ENCODE results near the gene DLL3. TPM values are rescaled to one million over a fixed set of nuclear protein-coding genes. Genes with fewer than 3 reads are reported as not detected.
A peak's percentile ranks its signal among the peaks of the same experiment; 100 is the strongest.

DLL3 gene
- total RNA-seq, 1 experiment from 2014 or later: 0.17 TPM

DNA sequence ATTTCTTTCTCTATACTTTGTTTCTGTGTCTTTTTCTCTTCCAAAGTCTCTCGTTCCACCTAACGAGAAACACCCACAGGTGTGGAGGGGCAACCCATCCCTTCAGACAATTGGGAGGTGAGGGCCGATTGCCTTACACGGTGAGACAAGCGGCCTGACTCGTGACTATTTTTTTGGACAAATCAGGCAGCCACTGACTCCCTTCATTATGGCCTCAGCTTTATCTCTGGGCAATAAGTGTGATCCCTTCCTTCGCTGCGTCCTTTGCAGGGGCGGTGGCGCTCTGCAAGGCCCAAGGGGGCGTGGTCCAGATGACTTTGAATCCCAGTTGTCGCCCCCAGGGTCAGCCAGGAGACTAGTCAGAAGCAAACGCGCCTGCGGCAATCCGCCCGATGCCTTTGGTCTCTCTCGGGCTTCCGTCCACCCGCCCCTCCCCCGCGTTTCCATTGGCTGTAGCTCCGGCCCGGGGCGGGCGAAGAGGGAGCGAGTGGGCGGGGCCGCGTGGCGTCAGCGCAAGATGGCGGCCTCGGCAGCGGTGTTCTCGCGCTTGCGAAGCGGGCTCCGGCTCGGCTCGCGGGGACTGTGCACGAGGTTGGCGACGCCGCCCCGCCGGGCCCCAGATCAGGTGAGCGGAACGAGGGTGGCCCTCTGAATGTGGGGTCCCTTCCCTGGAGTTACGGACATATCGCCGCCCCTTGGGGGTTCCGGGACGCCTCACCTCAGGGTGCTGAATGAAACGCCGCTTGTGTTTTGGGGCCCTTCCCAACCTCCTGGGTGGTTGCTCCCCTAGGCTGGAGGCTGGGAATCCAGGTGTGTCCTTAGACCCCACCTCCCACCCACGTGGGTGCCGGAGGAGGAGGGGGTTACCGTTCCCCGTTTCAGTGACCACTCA, 18.2 kb upstream of the DLL3 start, which contains the start of gene TIMM50 (continued):
- TF ChIP-seq, protein P1, sequence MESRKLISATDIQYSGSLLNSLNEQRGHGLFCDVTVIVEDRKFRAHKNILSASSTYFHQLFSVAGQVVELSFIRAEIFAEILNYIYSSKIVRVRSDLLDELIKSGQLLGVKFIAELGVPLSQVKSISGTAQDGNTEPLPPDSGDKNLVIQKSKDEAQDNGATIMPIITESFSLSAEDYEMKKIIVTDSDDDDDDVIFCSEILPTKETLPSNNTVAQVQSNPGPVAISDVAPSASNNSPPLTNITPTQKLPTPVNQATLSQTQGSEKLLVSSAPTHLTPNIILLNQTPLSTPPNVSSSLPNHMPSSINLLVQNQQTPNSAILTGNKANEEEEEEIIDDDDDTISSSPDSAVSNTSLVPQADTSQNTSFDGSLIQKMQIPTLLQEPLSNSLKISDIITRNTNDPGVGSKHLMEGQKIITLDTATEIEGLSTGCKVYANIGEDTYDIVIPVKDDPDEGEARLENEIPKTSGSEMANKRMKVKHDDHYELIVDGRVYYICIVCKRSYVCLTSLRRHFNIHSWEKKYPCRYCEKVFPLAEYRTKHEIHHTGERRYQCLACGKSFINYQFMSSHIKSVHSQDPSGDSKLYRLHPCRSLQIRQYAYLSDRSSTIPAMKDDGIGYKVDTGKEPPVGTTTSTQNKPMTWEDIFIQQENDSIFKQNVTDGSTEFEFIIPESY (IDR thresholded peaks at IDR 0.05; ENCODE audit: extremely low read depth, insufficient replicate concordance, low read length): peak; percentile 70

DNA sequence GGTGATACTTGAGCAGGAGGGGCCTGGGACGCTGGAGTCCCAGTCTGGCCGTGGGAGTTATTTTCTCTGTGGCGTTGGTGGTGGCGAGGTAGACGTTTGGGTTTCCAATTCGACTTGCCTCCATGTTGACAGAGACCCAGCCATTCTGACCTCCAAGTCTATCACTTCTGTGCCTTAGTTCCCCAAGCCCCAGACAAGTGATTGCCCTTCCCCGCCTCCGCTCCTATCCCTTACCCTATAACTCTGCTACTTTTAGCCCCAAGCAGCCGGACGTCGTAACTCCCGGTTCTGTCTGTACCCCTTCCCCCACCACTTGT, 17.6 kb upstream of the DLL3 start:
- Histone ChIP-seq H2AFZ (ENCODE audit: low read depth, low read length, poor library complexity, severe bottlenecking) (no peak overlapping the region), H3K36me3 (ENCODE audit: control insufficient read depth in 1 of 2, insufficient read depth in 2 of 2, low read length in 2 of 2) (peaks cover 20 to 31% of the 10 kb centered on the region in 2 experiments; a peak in 3 of 4 replicates), H3K4me3 (replicated peaks in 1 of 2; ENCODE audit: low read depth in 1 of 2, low read length in 2 of 2) (peak overlapping the region; percentile 99 to 100), H3K27ac (ENCODE audit: low read depth, low read length) (peak overlapping the region; percentile 87), H3K4me1 (ENCODE audit: control insufficient read depth in 1 of 2, insufficient read depth in 2 of 2, low read length in 2 of 2) (peaks cover 6 to 16% of the 10 kb centered on the region in 2 experiments), H3K9me3 (ENCODE audit: control insufficient read depth in 1 of 2, insufficient read depth in 1 of 2, low read depth in 1 of 2, low read length in 2 of 2) (no peaks in the 10 kb centered on the region), H3K79me2 (ENCODE audit: insufficient read depth, low read length) (peaks cover 53% of the 10 kb centered on the region), H3K9ac (ENCODE audit: low read length) (peak overlapping the region; percentile 100), H3K27me3 (ENCODE audit: insufficient read depth, low read length) (no peaks in the 10 kb centered on the region), H4K20me1 (ENCODE audit: insufficient read depth) (no peaks in the 10 kb centered on the region), H3K4me2 (ENCODE audit: low read length) (peak overlapping the region; percentile 99), H3K9me2 (ENCODE audit: insufficient read depth) (no peaks in the 10 kb centered on the region)
- no peak for DNase-seq (ENCODE audit: low read depth, low spot score)
- intact Hi-C loops (cut with micrococcal nuclease): no loop called here
- RAD21 ChIA-PET (ENCODE audit: low non-redundant PET in 1 of 2, low total read pairs in 2 of 2, uncharacterized antibody in 2 of 2, unreplicated experiment in 2 of 2): no interaction called here
- ATAC-seq: peak; percentile 10; the same call in 1 of the 2 replicates
- no TSS peak for BruUV-seq (replicated peaks)
- CTCF ChIA-PET: no interaction called here
- POLR2A ChIA-PET: interaction anchor here (1.0 kb wide), 1 partner anchor 46 kb away, joined by 7 read pairs; the partner anchor contains the start of gene RPS16
- TF ChIP-seq RAD21 (IDR thresholded peaks at IDR 0.05; ENCODE audit: low read depth) (no peak), CBX3 (IDR thresholded peaks at IDR 0.05; ENCODE audit: low read depth) (no peak), FOSL1 (IDR thresholded peaks at IDR 0.05; ENCODE audit: low read depth) (no peak), SIN3A (IDR thresholded peaks at IDR 0.05; ENCODE audit: low read depth) (no peak), CTCF (IDR thresholded peaks at IDR 0.05 in 2 of 3, conservative IDR thresholded peaks at IDR 0.05 in 1 of 3; ENCODE audit: borderline replicate concordance in 1 of 3, insufficient read depth in 1 of 3, low read depth in 2 of 3, low read length in 2 of 3) (no peak), POLR2AphosphoS5 (IDR thresholded peaks at IDR 0.05; ENCODE audit: low read depth, low read length) (no peak; the same call in 1 of the 2 replicates), SRF (IDR thresholded peaks at IDR 0.05; ENCODE audit: low read depth) (no peak), SP1 (IDR thresholded peaks at IDR 0.05; ENCODE audit: low read depth) (no peak), ZFX (IDR thresholded peaks at IDR 0.05) (no peak), ZNF274 (IDR thresholded peaks at IDR 0.05; ENCODE audit: low read depth, low read length) (no peak), ELF1 (IDR thresholded peaks at IDR 0.05; ENCODE audit: borderline replicate concordance, low read depth) (no peak), EZH2 (IDR thresholded peaks at IDR 0.05) (no peak), EGR1 (IDR thresholded peaks at IDR 0.05; ENCODE audit: low read depth) (no peak)
- TF ChIP-seq, protein P2, sequence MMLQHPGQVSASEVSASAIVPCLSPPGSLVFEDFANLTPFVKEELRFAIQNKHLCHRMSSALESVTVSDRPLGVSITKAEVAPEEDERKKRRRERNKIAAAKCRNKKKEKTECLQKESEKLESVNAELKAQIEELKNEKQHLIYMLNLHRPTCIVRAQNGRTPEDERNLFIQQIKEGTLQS (IDR thresholded peaks at IDR 0.05): no peak
- TF ChIP-seq, protein P1 (IDR thresholded peaks at IDR 0.05; ENCODE audit: extremely low read depth, insufficient replicate concordance, low read length): no peak

All from HCT116 (cell line).